Measurements from ENCODE around the gene VENTX.

GRCh38 chr10:133191651-133192050 is 46.0 kb upstream of the VENTX start:
- no peak for TF ChIP-seq MAX (CRISPR knock-in tag; IDR thresholded peaks at IDR 0.05)
- no peak for TF ChIP-seq ZNF512 (CRISPR knock-in tag; IDR thresholded peaks at IDR 0.05; ENCODE audit: borderline replicate concordance)
- TF ChIP-seq ATF3 (CRISPR knock-in tag; conservative IDR thresholded peaks at IDR 0.05), result no peak
